GM12891 (cell line): ENCODE measurements around the gene RFC5.
A peak's percentile ranks its signal among the peaks of the same experiment; 100 is the strongest.

Experiments
- DNase-seq: peaks from one replicate; pipeline ENCODE4 v3.0.0; 2011; ENCODE audit warnings: low spot score; ENCODE audit not compliant: insufficient read length
- FAIRE-seq: peaks from 2 replicates; lab custom pipeline; 2011; peaks lifted over from hg19 to GRCh38; lab: Jason Lieb, UNC
- PAX5 ChIP-seq: IDR thresholded peaks from 2 replicates; pipeline ENCODE4 v1.6.1; 2011; ENCODE audit warnings: low read length, moderate library complexity, mild to moderate bottlenecking; ENCODE audit not compliant: insufficient read depth, severe bottlenecking
- POLR2A ChIP-seq: IDR thresholded peaks from 2 replicates; pipeline ENCODE4 v1.6.1; 2011; ENCODE audit warnings: low read depth, low read length, control low read depth
- POLR2AphosphoS5 ChIP-seq: IDR thresholded peaks from 2 replicates; pipeline ENCODE4 v1.6.1; 2011; ENCODE audit warnings: low read depth, low read length, control low read depth
- POU2F2 ChIP-seq: IDR thresholded peaks from 2 replicates; pipeline ENCODE4 v1.6.1; 2011; ENCODE audit warnings: low read depth, mild to moderate bottlenecking, control low read depth, low read length, moderate library complexity
- SPI1 ChIP-seq: IDR thresholded peaks from 2 replicates; pipeline ENCODE4 v1.6.1; 2011; ENCODE audit warnings: low read depth, low read length, control low read depth
- TAF1 ChIP-seq: IDR thresholded peaks from 2 replicates; pipeline ENCODE4 v1.6.1; 2011; ENCODE audit warnings: low read depth, low read length, control low read depth

The RFC5 gene

GRCh38 chr12:118050972-118051910 is 34.7 kb downstream of the RFC5 start:
- no peak for DNase-seq
- TF ChIP-seq TAF1 = no peak
- no peak for FAIRE-seq

- TF ChIP-seq POLR2AphosphoS5 (no peak), TAF1 (no peak), POLR2A (no peak), SPI1 (no peak)
- no peak for FAIRE-seq
Observed at GRCh38 chr12:118052324-118053070, 36.0 kb downstream of the RFC5 start.

GRCh38 chr12:118053071-118053985 is 36.8 kb downstream of the RFC5 start:
- DNase-seq (no peak), FAIRE-seq (no peak)
- TF ChIP-seq POLR2A = no peak
- TF ChIP-seq PAX5 = no peak
- no peak for TF ChIP-seq SPI1
- no peak for TF ChIP-seq TAF1
- TF ChIP-seq POU2F2 = no peak
- TF ChIP-seq POLR2AphosphoS5 = no peak

More at GRCh38 chr12:118052324-118053070, 36.0 kb downstream of the RFC5 start:
- DNase-seq = no peak

GRCh38 chr12:118055144-118055557 is 38.6 kb downstream of the RFC5 start:
- FAIRE-seq = peak; percentile 76
- DNase-seq = no peak

GRCh38 chr12:118055865-118056773 is 39.6 kb downstream of the RFC5 start:
- TF ChIP-seq POLR2AphosphoS5 (no peak), PAX5 (no peak), POU2F2 (no peak), TAF1 (no peak), SPI1 (no peak), POLR2A (no peak)
- DNase-seq = no peak
- no peak for FAIRE-seq

More at GRCh38 chr12:118055144-118055557, 38.6 kb downstream of the RFC5 start:
- no peak for TF ChIP-seq SPI1
- no peak for TF ChIP-seq POU2F2
- no peak for TF ChIP-seq POLR2AphosphoS5
- TF ChIP-seq POLR2A = no peak
- no peak for TF ChIP-seq PAX5
- no peak for TF ChIP-seq TAF1

GRCh38 chr12:118058227-118058626 is 41.7 kb downstream of the RFC5 start:
- no peak for TF ChIP-seq PAX5
- no peak for TF ChIP-seq SPI1
- TF ChIP-seq POLR2A = no peak
- no peak for TF ChIP-seq TAF1
- TF ChIP-seq POLR2AphosphoS5 = no peak
- TF ChIP-seq POU2F2 = no peak
- FAIRE-seq (no peak), DNase-seq (no peak)

GRCh38 chr12:118058881-118059280 is 42.4 kb downstream of the RFC5 start:
- TF ChIP-seq TAF1 (no peak), POU2F2 (no peak), POLR2AphosphoS5 (no peak), PAX5 (no peak), SPI1 (no peak), POLR2A (no peak)
- FAIRE-seq = no peak

GRCh38 chr12:118059341-118060191 is 43.1 kb downstream of the RFC5 start:
- DNase-seq (no peak), FAIRE-seq (peak; percentile 51)
- TF ChIP-seq PAX5 = no peak
- no peak for TF ChIP-seq POLR2A
- TF ChIP-seq SPI1 = no peak
- no peak for TF ChIP-seq TAF1
- TF ChIP-seq POU2F2 = no peak
- TF ChIP-seq POLR2AphosphoS5 = no peak

More at GRCh38 chr12:118058881-118059280, 42.4 kb downstream of the RFC5 start:
- no peak for DNase-seq
